ENCODE results near the gene MSLN.

The MSLN gene

DNA sequence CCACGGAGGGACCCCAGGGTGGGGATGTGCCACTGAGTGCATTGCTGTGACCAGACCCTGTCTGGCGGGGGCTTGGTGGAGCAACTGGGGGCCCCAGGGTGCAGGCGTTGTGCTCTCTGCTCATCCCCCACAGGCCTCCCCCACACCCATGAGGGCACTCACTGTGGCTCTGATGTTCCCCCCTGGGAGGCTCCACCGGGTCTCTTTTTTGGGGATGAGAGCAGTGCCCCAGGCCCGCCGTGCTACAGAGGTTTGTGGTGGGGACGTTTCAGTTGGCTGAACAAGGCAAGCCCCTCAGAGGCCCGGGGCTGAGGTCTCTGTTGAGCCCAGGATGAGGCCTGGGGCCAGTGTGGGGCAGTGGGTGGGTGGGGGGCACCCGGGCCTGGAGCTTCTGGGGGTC is 36.8 kb upstream of the MSLN start:
- no peak for DNase-seq

- no peak for DNase-seq
Measured at GRCh38 chr16:724188-725040, 36.1 kb upstream of the MSLN start.

DNA sequence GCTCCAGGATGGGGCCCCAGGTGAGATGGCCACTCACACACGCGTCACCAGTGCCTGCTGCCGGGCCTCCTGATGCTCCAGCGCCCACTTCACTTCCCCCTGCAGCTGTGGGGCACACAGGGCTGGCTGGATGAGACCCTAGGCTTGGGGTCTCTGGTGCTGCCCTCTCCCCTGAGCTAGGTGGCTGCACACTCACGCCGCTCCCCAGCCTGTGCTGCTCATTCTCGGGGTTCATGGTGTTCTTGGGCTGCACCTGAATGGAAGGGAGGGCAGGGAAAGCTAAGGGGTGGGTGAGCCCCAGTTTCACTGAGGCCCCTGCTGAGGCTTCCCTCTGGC is 35.5 kb upstream of the MSLN start:
- no peak for DNase-seq

DNA sequence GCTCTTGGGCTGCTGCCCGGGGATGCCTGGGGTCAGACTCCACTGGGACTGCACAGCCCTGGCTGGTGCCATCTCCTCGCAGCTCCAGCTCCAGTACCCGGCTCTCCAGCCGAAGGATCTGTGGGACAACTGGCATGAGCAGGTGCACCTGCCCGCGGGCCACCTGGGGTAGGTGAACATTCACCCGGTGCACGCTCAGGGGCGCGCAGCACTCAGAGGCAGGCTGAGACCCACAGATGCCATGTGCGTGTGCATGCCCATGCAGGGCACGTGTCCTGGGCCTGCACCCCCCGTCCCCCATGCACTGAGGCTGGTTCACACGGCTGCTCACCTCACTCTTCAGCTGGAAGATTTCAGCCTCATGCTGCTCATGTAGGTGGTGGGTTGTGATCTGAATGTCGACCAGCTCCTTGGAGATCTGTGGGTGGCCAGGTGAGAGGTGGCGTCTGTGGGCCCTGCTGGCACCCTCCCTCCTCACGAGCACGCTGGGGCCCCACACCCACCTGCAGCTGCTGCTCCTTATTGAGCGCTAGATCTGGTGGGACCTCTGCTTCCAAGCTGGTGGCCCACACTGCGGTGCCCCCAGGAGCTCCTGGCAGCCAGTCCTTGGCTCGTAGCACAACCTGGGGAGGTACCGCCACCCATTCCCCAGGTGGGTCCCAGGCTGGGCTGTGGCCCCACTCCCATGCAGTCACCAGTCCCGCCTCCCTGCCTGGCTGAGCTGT is 34.9 kb upstream of the MSLN start:
- no peak for DNase-seq

DNA sequence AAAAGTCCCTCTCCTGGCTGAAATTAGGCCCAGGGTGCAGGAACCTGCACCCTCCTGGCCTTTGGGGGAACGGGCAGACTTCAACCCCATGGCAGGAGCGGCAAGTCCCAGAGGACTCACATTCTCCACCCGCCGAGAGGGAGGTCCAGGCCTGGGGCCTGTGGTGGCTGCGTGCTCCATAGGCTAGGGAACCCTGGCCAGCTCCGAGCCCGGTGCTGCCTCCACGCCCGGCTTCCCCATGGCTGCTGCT is 34.4 kb upstream of the MSLN start:
- no peak for DNase-seq

- DNase-seq: no peak
Measured at GRCh38 chr16:726438-727290, 33.9 kb upstream of the MSLN start, which contains the start of the genes CCDC78 and HAGHL. TSS of gene CCDC78 (minus strand) at chr16:726443. CDS start at chr16:726367, 76 bp downstream. TSS of gene HAGHL (plus strand) at chr16:727106. CDS start at chr16:727510, 404 bp downstream.

- no peak for DNase-seq
Measured at GRCh38 chr16:727291-727977, 33.1 kb upstream of the MSLN start.

GRCh38 chr16:728131-728889 is 32.2 kb upstream of the MSLN start:
- no peak for DNase-seq

DNA sequence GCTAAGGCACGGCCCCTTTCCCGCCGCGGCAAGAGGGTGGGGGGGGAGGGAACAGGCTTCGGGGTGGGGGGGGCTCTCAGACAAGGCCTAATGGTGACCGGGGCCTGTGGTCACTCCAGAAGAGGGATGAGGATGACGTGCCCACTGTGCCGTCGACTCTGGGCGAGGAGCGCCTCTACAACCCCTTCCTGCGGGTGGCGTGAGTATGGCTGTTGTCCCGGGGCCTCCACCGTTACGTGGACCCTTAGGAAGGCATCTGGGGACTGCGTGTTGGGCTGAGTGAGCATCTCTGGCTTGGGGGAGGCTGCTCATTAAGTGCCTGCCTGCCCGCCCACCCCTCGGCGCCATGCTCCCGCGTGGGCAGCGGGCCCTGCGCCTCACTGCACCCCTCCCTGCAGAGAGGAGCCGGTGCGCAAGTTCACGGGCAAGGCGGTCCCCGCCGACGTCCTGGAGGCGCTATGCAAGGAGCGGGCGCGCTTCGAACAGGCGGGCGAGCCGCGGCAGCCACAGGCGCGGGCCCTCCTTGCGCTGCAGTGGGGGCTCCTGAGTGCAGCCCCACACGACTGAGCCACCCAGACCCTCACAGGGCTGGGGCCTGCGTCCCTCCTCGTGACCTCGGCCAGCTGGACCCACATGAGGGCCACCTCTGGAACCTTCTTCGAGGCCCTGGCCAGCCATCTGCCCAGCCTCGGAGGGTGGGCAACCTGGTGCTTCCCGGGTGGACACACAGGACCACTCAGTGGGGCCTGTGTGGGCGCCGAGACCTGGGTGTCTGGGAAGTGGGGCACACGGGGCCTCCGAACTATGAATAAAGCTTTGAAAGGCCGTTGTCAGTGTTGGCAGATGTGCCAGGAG is 31.4 kb upstream of the MSLN start:
- DNase-seq: no peak

- no peak for DNase-seq
Measured at GRCh38 chr16:729768-730665, 30.5 kb upstream of the MSLN start.

- no peak for DNase-seq
Measured at GRCh38 chr16:730666-731509, 29.6 kb upstream of the MSLN start.

- DNase-seq: no peak
Measured at GRCh38 chr16:732332-732731, 28.2 kb upstream of the MSLN start.

GRCh38 chr16:732936-733335 is 27.6 kb upstream of the MSLN start:
- no peak for DNase-seq

DNA sequence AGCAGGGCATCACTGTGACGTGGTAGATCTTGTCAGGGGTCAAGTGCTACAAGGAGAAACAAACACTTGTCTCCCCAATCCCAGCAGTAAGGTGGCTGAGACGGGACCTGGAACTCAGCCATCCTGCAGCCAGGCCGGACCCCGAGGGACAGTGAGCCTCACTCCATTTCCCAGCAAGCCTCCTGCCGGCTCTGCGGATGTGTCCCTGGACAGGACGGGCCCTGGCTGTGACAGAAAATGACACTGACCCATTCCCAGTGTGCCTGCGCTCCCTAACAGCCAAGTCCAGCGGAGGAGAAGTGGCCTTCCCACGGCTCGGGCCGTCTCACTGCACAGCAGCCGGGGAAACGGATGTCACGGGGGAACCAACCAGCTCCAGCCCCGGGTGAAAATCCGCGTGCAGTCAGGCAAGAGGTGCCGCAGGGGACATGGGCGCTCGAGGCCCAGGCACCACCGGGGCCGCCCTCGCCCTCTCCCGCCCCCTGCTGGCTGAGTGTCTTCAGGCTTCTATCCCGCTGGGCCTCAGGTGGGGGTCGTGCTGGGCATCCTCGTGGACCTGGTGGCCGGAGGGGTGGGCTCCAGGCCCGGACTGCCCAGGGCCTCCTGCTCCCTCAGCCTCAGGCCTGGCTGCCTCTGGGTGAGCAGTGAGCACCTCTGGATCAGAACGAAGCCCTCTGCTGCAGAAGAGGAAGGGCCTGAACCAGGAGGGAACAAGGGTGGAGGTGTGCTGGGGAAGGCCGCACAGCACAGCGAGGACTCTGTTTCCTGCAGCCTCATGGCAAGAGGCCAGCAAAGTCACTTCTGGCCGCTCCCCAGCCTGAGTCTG is 26.9 kb upstream of the MSLN start:
- DNase-seq: no peak

- no peak for DNase-seq
Measured at GRCh38 chr16:734208-734980, 26.1 kb upstream of the MSLN start.

GRCh38 chr16:734981-735881 is 25.3 kb upstream of the MSLN start:
- no peak for DNase-seq
